Measurements from ENCODE around the gene FCGR2B.

- TF ChIP-seq ZNF280D (CRISPR knock-in tag; IDR thresholded peaks at IDR 0.05), result no peak
- TF ChIP-seq RAD21 (CRISPR knock-in tag; IDR thresholded peaks at IDR 0.05), result no peak
- TF ChIP-seq MYC (CRISPR knock-in tag; IDR thresholded peaks at IDR 0.05; ENCODE audit: borderline replicate concordance), result no peak
Observed at GRCh38 chr1:161706113-161706481, 43.2 kb downstream of the FCGR2B start.
